Common myeloid progenitor, CD34-positive (primary cell): ENCODE measurements around the gene SYNE1.

ENCODE experiments used
- CTCF ChIA-PET: fragments of 350-600 bp; sonication (Branson Sonifier 250); formaldehyde crosslinking; loops from one replicate; lab custom pipeline; 2021; ENCODE audit warnings: antibody characterized with exemption; lab: Charles Lee
- POLR2A ChIA-PET: fragments of 350-600 bp; sonication (Branson Sonifier 250); formaldehyde crosslinking; loops from one replicate; lab custom pipeline; 2021; ENCODE audit warnings: antibody characterized with exemption; lab: Charles Lee
- DNase-seq, 3 donors: peaks; one replicate each; pipeline versions ENCODE4 v3.0.0 to v3.0.0-alpha.2; 2013
- H3K27ac ChIP-seq, 2 experiments: 1 replicate in 1 of 2; 2 replicates in 1 of 2; pipeline ENCODE4 v1.7.0; 2013; ENCODE audit warnings: inconsistent platforms in 2 of 2, low read length in 2 of 2, mild to moderate bottlenecking in 2 of 2, low read depth in 1 of 2, moderate library complexity in 1 of 2; ENCODE audit not compliant: severe bottlenecking in 2 of 2, insufficient read depth in 1 of 2, poor library complexity in 1 of 2
- H3K27me3 ChIP-seq, 5 experiments: replicated peaks in 2 of 5; 1 replicate in 3 of 5; 2 replicates in 2 of 5; pipeline versions ENCODE4 v1.6.1 to v1.7.0; 2013; ENCODE audit warnings: low read length in 4 of 5, mild to moderate bottlenecking in 2 of 5, moderate library complexity in 2 of 5, inconsistent platforms in 1 of 5; ENCODE audit not compliant: insufficient read depth in 5 of 5, control insufficient read depth in 4 of 5
- H3K36me3 ChIP-seq, 4 experiments: 1 replicate in 2 of 4; 2 replicates in 2 of 4; pipeline versions ENCODE4 v1.6.1 to v1.7.0; 2013; ENCODE audit warnings: low read length in 3 of 4, control low read depth in 1 of 4, mild to moderate bottlenecking in 1 of 4; ENCODE audit not compliant: control insufficient read depth in 4 of 4, insufficient read depth in 4 of 4
- H3K4me1 ChIP-seq, 4 experiments: 1 replicate in 3 of 4; 2 replicates in 1 of 4; pipeline versions ENCODE4 v1.6.1 to v1.7.1; 2013; ENCODE audit warnings: low read length in 3 of 4, mild to moderate bottlenecking in 3 of 4, control low read depth in 1 of 4, inconsistent platforms in 1 of 4, moderate library complexity in 1 of 4; ENCODE audit not compliant: control insufficient read depth in 4 of 4, insufficient read depth in 4 of 4; ENCODE audit errors: control extremely low read depth in 1 of 4
- H3K4me3 ChIP-seq, 7 experiments: 1 replicate in 4 of 7; 2 replicates in 3 of 7; pipeline versions ENCODE4 v1.5.1 to v1.7.0; 2013; ENCODE audit warnings: mild to moderate bottlenecking in 7 of 7, low read length in 6 of 7, moderate library complexity in 6 of 7, inconsistent platforms in 2 of 7, low read depth in 2 of 7, control low read depth in 1 of 7; ENCODE audit not compliant: insufficient read depth in 4 of 7, control insufficient read depth in 1 of 7; ENCODE audit errors: extremely low read depth in 1 of 7
- H3K9me3 ChIP-seq, 5 experiments: 1 replicate in 4 of 5; 2 replicates in 1 of 5; pipeline versions ENCODE4 v1.6.1 to v1.7.1; 2013; ENCODE audit warnings: low read length in 4 of 5, mild to moderate bottlenecking in 2 of 5, inconsistent platforms in 1 of 5, low read depth in 1 of 5, moderate library complexity in 1 of 5; ENCODE audit not compliant: control insufficient read depth in 4 of 5, insufficient read depth in 2 of 5; ENCODE audit errors: control extremely low read depth in 1 of 5
- WGBS: methylation state at CpG from one replicate; pipeline ENCODE4 v1.1.5; 2013; ENCODE audit not compliant: insufficient coverage; 5-methylcytosine and 5-hydroxymethylcytosine counted together

Gene SYNE1

GRCh38 chr6:152268846-152269442, 368.2 kb downstream of the SYNE1 start:
- no peak overlapping the region for H3K4me3 ChIP-seq
- DNase-seq, result no peak
- H3K27ac ChIP-seq, result no peak overlapping the region
- ChIA-PET CTCF (interaction anchor here (0.7 to 1.4 kb wide), 6 partner anchors 10 to 827 kb away, joined by 3 to 4 read pairs (median 4); no protein-coding TSS in a partner anchor), POLR2A (no interaction called here)
- H3K4me1 ChIP-seq, result no peaks in the 10 kb centered on the region
- H3K36me3 ChIP-seq, result peaks cover 0 to 37% (median 26%) of the 10 kb centered on the region in 4 experiments
- no peaks in the 10 kb centered on the region for H3K27me3 ChIP-seq
- peaks cover 0 to 2% (median 0%) of the 10 kb centered on the region in 5 experiments for H3K9me3 ChIP-seq
- 100% methylated on average over 4 of the region's 8 CpGs for WGBS

DNA sequence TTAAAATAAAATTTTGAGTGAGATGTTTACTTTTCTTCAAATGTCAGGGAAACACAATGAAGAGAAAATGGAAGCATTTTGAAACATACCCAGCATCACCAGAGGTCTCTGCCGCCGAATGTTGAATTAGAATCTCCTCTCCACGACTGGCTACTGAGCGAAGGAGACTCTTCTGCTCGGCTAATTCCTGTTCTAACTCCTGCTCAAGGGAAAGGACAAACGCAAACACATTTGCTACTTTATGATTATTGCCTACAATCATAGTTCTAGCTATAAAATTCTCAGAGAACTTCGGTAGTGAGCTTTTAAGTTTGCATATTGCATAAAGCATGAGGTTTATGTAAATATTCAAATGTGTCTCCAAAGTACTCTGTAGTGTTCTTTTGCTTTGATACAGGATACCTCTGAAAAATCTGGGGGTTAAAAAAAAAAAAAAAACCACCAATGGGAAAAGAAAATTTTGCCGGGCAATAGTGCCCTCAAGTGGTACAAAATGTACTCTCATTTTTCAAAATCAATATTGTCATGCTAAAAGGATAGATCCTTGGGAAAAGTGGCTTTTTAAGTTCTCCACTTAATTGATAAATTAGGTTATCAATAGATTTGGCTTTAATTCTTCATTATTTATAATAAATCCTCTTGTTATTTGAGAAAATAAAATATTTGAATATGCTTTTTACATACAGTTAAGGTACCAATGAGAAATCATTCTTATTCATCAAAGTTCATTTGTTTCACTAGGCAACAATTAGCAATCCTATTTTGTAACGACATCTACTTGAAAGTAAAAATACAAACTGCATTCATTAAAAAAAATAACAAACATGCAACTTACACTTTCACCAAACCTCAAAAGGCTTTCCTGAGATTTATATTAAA, 369.0 kb downstream of the SYNE1 start:
- ChIA-PET POLR2A (no interaction called here), CTCF (interaction anchor here (0.7 to 1.4 kb wide), 10 partner anchors 9 to 1210 kb away, joined by 3 to 9 read pairs (median 3); no protein-coding TSS in a partner anchor)
- peak; percentile 23 to 36 (median 24) for DNase-seq
- Histone ChIP-seq H3K4me3 (no peak overlapping the region), H3K27me3 (no peaks in the 10 kb centered on the region), H3K4me1 (no peaks in the 10 kb centered on the region), H3K36me3 (peaks cover 0 to 41% (median 24%) of the 10 kb centered on the region in 4 experiments), H3K9me3 (peaks cover 0 to 8% (median 0%) of the 10 kb centered on the region in 5 experiments), H3K27ac (no peak overlapping the region)
- 86% methylated on average over 6 of the region's 9 CpGs for WGBS

GRCh38 chr6:152265651-152266050, 371.5 kb downstream of the SYNE1 start:
- no peak overlapping the region for H3K4me3 ChIP-seq
- H3K36me3 ChIP-seq, result peaks cover 0 to 45% (median 25%) of the 10 kb centered on the region in 4 experiments
- ChIA-PET CTCF (interaction anchor here (0.5 to 1.4 kb wide), 3 partner anchors 9 to 820 kb away, joined by 3 to 4 read pairs (median 3); no protein-coding TSS in a partner anchor), POLR2A (no interaction called here)
- H3K4me1 ChIP-seq, result no peaks in the 10 kb centered on the region
- DNase-seq, result no peak
- H3K27ac ChIP-seq, result no peak overlapping the region
- no peaks in the 10 kb centered on the region for H3K27me3 ChIP-seq
- no CpG with 5 or more reads among the region's 2 CpGs for WGBS
- peaks cover 0 to 8% (median 0%) of the 10 kb centered on the region in 5 experiments for H3K9me3 ChIP-seq

DNA sequence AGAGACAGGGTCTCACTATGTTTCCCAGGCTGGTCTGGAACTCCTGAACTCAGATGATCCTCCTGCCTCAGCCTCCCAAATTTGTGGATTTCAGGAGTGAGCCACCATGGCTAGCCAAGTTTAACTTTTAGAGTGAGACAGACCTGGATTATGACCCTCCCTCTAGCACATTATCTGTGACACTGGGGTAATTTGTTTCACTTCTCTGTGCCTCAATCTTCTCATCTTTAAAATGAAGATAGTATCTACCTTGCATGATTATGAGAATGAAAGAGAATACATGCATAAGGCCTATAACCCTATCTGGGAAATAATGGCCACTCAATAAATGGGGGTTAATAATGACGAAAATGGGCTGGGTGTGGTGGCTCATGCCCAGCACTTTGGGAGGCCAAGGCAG, 373.6 kb downstream of the SYNE1 start:
- ChIA-PET CTCF (interaction anchor here (0.6 to 0.7 kb wide), 2 partner anchors 797 to 967 kb away, joined by 3 to 4 read pairs; no protein-coding TSS in a partner anchor), POLR2A (no interaction called here)
- peaks cover 0 to 9% (median 0%) of the 10 kb centered on the region in 5 experiments for H3K9me3 ChIP-seq
- H3K4me1 ChIP-seq, result no peaks in the 10 kb centered on the region
- no CpG with 5 or more reads among the region's 1 CpG for WGBS
- no peak overlapping the region for H3K4me3 ChIP-seq
- H3K27me3 ChIP-seq, result no peaks in the 10 kb centered on the region
- H3K27ac ChIP-seq, result no peak overlapping the region
- peaks cover 0 to 62% (median 28%) of the 10 kb centered on the region in 4 experiments for H3K36me3 ChIP-seq
- peak in 1 of 3 donors; percentile 5 for DNase-seq

DNA sequence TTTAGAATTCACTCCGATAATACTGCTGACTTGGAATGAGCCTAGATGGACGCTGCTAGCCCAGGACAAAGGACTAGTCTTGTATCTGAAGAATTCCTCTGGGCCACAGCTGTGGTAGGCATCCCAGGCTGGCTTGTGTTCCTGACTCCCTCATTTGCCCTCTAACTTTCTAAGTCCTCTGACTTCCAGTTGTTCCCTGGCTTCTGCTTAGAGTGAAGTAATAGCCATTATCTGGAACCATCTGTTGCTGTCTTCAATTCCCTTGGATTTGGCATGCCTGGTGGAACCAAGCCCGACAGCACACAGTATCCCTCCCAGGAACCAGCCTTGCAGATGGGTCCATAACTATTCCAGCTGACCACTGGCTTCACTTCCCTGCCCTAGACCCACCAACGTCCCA, 376.0 kb downstream of the SYNE1 start:
- 98% methylated on average over 3 of the region's 4 CpGs for WGBS
- Histone ChIP-seq H3K27me3 (no peaks in the 10 kb centered on the region), H3K9me3 (peaks cover 0 to 12% (median 0%) of the 10 kb centered on the region in 5 experiments), H3K27ac (no peak overlapping the region), H3K36me3 (peaks cover 0 to 70% (median 27%) of the 10 kb centered on the region in 4 experiments), H3K4me1 (no peaks in the 10 kb centered on the region), H3K4me3 (no peak overlapping the region)
- ChIA-PET POLR2A (no interaction called here), CTCF (interaction anchor here (0.6 kb wide), 1 partner anchor 9 kb away, joined by 3 read pairs; no protein-coding TSS in a partner anchor)
- DNase-seq, result no peak

DNA sequence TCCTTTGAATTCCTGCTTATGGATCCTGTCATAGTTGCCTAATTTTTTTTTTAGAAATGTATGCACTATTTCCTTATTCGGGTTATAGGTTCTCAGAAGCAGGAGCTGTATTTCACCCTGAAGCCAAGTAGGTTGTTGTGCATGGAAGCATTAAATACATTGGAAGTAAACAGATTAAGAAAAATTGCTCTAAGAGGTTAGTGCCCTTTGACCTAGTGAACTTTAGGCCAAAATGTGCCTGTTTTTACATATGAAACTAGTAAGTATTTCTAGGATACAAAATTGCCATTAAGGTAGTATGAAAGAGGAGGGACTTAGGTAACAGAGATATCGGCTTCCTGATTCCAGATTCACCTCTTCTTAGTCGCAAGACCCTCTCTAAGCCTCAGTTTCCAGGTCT, 377.9 kb downstream of the SYNE1 start:
- CTCF ChIA-PET, result interaction anchor here (1.3 to 1.5 kb wide), 2 partner anchors 10 to 79 kb away, joined by 3 read pairs; no protein-coding TSS in a partner anchor
- 100% methylated on average over 2 of the region's 3 CpGs for WGBS
- Histone ChIP-seq H3K27ac (no peak overlapping the region), H3K4me1 (no peaks in the 10 kb centered on the region), H3K27me3 (no peaks in the 10 kb centered on the region), H3K9me3 (peaks cover 0 to 11% (median 0%) of the 10 kb centered on the region in 5 experiments), H3K36me3 (peaks cover 8 to 80% (median 31%) of the 10 kb centered on the region in 4 experiments), H3K4me3 (no peak overlapping the region)
- POLR2A ChIA-PET, result no interaction called here
- no peak for DNase-seq
